ENCODE data around the gene CFAP107.
"Not testable (repeated sequence)": the region's sequence is repeated elsewhere in the genome, so short reads cannot be mapped to it uniquely, and the experiment has no call there.

The CFAP107 gene

GRCh38 chr1:12781488-12781887, 35.5 kb downstream of the CFAP107 start:
- not testable (repeated sequence) for DNase-seq

GRCh38 chr1:12783783-12784182, 37.8 kb downstream of the CFAP107 start:
- DNase-seq: not testable (repeated sequence)

- DNase-seq: not testable (repeated sequence)
Observed at GRCh38 chr1:12784729-12785128, 38.7 kb downstream of the CFAP107 start.

- DNase-seq: not testable (repeated sequence)
Observed at GRCh38 chr1:12791097-12791496, 45.1 kb downstream of the CFAP107 start, which contains the start of gene PRAMEF1. Gene PRAMEF1 (plus strand): TSS chr1:12791397. CDS start chr1:12793228, 1,831 bp downstream.

- no peak for DNase-seq
Observed at GRCh38 chr1:12798911-12799310, 52.9 kb downstream of the CFAP107 start.

GRCh38 chr1:12799730-12800129, 53.7 kb downstream of the CFAP107 start:
- no peak for DNase-seq

- no peak for DNase-seq
Observed at GRCh38 chr1:12809933-12810332, 63.9 kb downstream of the CFAP107 start.

GRCh38 chr1:12810691-12811408, 64.8 kb downstream of the CFAP107 start:
- DNase-seq: no peak

- no peak for DNase-seq
Observed at GRCh38 chr1:12811409-12811784, 65.4 kb downstream of the CFAP107 start.

Data from NCI-H524 treated with DMSO at 0.1 percent for 48 hours (cell line).